Measurements from ENCODE around the gene MIS12. TPM values are rescaled to one million over a fixed set of nuclear protein-coding genes. Genes with fewer than 3 reads are reported as not detected.

The MIS12 gene
- total and polyA plus RNA-seq, 2 of the 13 experiments (the other 11 are each of a cell fraction or from before 2014, with no cell fraction given), result 13.4 to 28.0 TPM

- TF ChIP-seq, protein P1, sequence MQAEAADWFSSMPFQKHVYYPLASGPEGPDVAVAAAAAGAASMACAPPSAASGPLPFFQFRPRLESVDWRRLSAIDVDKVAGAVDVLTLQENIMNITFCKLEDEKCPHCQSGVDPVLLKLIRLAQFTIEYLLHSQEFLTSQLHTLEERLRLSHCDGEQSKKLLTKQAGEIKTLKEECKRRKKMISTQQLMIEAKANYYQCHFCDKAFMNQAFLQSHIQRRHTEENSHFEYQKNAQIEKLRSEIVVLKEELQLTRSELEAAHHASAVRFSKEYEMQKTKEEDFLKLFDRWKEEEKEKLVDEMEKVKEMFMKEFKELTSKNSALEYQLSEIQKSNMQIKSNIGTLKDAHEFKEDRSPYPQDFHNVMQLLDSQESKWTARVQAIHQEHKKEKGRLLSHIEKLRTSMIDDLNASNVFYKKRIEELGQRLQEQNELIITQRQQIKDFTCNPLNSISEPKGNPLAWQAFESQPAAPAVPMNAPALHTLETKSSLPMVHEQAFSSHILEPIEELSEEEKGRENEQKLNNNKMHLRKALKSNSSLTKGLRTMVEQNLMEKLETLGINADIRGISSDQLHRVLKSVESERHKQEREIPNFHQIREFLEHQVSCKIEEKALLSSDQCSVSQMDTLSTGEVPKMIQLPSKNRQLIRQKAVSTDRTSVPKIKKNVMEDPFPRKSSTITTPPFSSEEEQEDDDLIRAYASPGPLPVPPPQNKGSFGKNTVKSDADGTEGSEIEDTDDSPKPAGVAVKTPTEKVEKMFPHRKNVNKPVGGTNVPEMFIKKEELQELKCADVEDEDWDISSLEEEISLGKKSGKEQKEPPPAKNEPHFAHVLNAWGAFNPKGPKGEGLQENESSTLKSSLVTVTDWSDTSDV (CRISPR knock-in tag; IDR thresholded peaks at IDR 0.05), result no peak
- no peak for TF ChIP-seq PHF5A (CRISPR knock-in tag; IDR thresholded peaks at IDR 0.05; ENCODE audit: low read depth, unreplicated experiment)
- TF ChIP-seq RAD21 (CRISPR knock-in tag; IDR thresholded peaks at IDR 0.05), result peak; percentile 94
- peak; percentile 52 for TF ChIP-seq HNRNPK (IDR thresholded peaks at IDR 0.05; ENCODE audit: low read depth, low read length, poor library complexity, severe bottlenecking)
- TF ChIP-seq PAWR (CRISPR knock-in tag; IDR thresholded peaks at IDR 0.05; ENCODE audit: borderline replicate concordance), result no peak
- no peak for TF ChIP-seq NPAS2 (CRISPR knock-in tag; IDR thresholded peaks at IDR 0.05; ENCODE audit: borderline replicate concordance)
- TF ChIP-seq PHB2 (IDR thresholded peaks at IDR 0.05; ENCODE audit: partially characterized antibody), result no peak
- no peak for TF ChIP-seq GTF3A (CRISPR knock-in tag; conservative IDR thresholded peaks at IDR 0.05)
- TF ChIP-seq SIN3B (IDR thresholded peaks at IDR 0.05; ENCODE audit: low read length), result no peak
- TF ChIP-seq ZNF558 (CRISPR knock-in tag; IDR thresholded peaks at IDR 0.05; ENCODE audit: borderline replicate concordance), result no peak; the same call in 1 of the 2 replicates
- TF ChIP-seq, protein P2, sequence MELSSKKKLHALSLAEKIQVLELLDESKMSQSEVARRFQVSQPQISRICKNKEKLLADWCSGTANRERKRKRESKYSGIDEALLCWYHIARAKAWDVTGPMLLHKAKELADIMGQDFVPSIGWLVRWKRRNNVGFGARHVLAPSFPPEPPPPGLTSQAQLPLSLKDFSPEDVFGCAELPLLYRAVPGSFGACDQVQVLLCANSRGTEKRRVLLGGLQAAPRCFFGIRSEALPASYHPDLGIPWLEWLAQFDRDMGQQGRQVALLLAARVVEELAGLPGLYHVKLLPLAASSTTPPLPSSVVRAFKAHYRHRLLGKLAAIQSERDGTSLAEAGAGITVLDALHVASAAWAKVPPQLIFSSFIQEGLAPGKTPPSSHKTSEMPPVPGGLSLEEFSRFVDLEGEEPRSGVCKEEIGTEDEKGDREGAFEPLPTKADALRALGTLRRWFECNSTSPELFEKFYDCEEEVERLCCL (CRISPR knock-in tag; IDR thresholded peaks at IDR 0.05; ENCODE audit: borderline replicate concordance), result no peak
- TF ChIP-seq ZBTB1 (CRISPR knock-in tag; IDR thresholded peaks at IDR 0.05; ENCODE audit: borderline replicate concordance), result no peak
- TF ChIP-seq, protein P3, sequence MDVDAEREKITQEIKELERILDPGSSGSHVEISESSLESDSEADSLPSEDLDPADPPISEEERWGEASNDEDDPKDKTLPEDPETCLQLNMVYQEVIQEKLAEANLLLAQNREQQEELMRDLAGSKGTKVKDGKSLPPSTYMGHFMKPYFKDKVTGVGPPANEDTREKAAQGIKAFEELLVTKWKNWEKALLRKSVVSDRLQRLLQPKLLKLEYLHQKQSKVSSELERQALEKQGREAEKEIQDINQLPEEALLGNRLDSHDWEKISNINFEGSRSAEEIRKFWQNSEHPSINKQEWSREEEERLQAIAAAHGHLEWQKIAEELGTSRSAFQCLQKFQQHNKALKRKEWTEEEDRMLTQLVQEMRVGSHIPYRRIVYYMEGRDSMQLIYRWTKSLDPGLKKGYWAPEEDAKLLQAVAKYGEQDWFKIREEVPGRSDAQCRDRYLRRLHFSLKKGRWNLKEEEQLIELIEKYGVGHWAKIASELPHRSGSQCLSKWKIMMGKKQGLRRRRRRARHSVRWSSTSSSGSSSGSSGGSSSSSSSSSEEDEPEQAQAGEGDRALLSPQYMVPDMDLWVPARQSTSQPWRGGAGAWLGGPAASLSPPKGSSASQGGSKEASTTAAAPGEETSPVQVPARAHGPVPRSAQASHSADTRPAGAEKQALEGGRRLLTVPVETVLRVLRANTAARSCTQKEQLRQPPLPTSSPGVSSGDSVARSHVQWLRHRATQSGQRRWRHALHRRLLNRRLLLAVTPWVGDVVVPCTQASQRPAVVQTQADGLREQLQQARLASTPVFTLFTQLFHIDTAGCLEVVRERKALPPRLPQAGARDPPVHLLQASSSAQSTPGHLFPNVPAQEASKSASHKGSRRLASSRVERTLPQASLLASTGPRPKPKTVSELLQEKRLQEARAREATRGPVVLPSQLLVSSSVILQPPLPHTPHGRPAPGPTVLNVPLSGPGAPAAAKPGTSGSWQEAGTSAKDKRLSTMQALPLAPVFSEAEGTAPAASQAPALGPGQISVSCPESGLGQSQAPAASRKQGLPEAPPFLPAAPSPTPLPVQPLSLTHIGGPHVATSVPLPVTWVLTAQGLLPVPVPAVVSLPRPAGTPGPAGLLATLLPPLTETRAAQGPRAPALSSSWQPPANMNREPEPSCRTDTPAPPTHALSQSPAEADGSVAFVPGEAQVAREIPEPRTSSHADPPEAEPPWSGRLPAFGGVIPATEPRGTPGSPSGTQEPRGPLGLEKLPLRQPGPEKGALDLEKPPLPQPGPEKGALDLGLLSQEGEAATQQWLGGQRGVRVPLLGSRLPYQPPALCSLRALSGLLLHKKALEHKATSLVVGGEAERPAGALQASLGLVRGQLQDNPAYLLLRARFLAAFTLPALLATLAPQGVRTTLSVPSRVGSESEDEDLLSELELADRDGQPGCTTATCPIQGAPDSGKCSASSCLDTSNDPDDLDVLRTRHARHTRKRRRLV (CRISPR knock-in tag; IDR thresholded peaks at IDR 0.05), result peak; percentile 78; the same call in 1 of the 2 replicates
- peak; percentile 40 for TF ChIP-seq PITX1 (CRISPR knock-in tag; IDR thresholded peaks at IDR 0.05)
- TF ChIP-seq PBX3 (CRISPR knock-in tag; IDR thresholded peaks at IDR 0.05; ENCODE audit: borderline replicate concordance), result 0 out of 2 replicates have a peak, but pooled peaks have one; percentile 68
- no peak; the same call in none of the 2 replicates for TF ChIP-seq SMAD3 (CRISPR knock-in tag; IDR thresholded peaks at IDR 0.05)
- peak; percentile 85 for TF ChIP-seq MTF2 (CRISPR knock-in tag; IDR thresholded peaks at IDR 0.05; ENCODE audit: borderline replicate concordance)
- peak; percentile 76 for TF ChIP-seq RXRB (CRISPR knock-in tag; IDR thresholded peaks at IDR 0.05; ENCODE audit: borderline replicate concordance)
- peak; percentile 77; the same call in 1 of the 2 replicates for TF ChIP-seq WIZ (CRISPR knock-in tag; IDR thresholded peaks at IDR 0.05)
These were observed 47.5 kb upstream of the MIS12 start, which contains the start of gene C1QBP (continued) for GRCh38 chr17:5438716-5439445.

Data from HepG2 (cell line).